K562 (cell line): ENCODE measurements around the gene PRPSAP1. TPM values are rescaled to one million over a fixed set of nuclear protein-coding genes. Genes with fewer than 3 reads are reported as not detected.
A peak's percentile ranks its signal among the peaks of the same experiment; 100 is the strongest.

Experiments used
- BCOR ChIP-seq: fragments of 450-650 bp; IDR thresholded peaks from 2 replicates; pipeline ENCODE4 v1.6.1; 2016
- CBX8 ChIP-seq: fragments of 200-600 bp; sonication (generic); IDR thresholded peaks from 2 replicates; pipeline ENCODE4 v1.6.1; 2012; ENCODE audit warnings: borderline replicate concordance, mixed run types, low read depth, mild to moderate bottlenecking, moderate library complexity, mixed read lengths, low read length, control low read depth, inconsistent platforms; ENCODE audit not compliant: poor library complexity, severe bottlenecking; ENCODE audit errors: extremely low read depth
- E4F1 ChIP-seq: fragments of 250-450 bp; sonication (Bioruptor Pico); IDR thresholded peaks from 2 replicates; pipeline ENCODE4 v1.5.0; 2021; ENCODE audit warnings: mild to moderate bottlenecking, borderline replicate concordance
- GATAD2B ChIP-seq: fragments of 450-650 bp; IDR thresholded peaks from 2 replicates; pipeline ENCODE4 v1.6.1; 2017; ENCODE audit warnings: mild to moderate bottlenecking, borderline replicate concordance
- GTF3C2 ChIP-seq: IDR thresholded peaks from 3 replicates; pipeline ENCODE4 v1.6.1; 2011; ENCODE audit warnings: borderline replicate concordance, mild to moderate bottlenecking, moderate library complexity; ENCODE audit not compliant: insufficient read length; ENCODE audit errors: extremely low read depth
- NCOA4 ChIP-seq: fragments of 450-650 bp; IDR thresholded peaks from 2 replicates; pipeline ENCODE4 v1.6.1; 2018; ENCODE audit warnings: mild to moderate bottlenecking; ENCODE audit not compliant: partially characterized antibody
- NCOA6 ChIP-seq: fragments of 450-650 bp; IDR thresholded peaks from 2 replicates; pipeline ENCODE4 v1.6.1; 2017; ENCODE audit warnings: mild to moderate bottlenecking
- NEUROD1 ChIP-seq: fragments of 150-350 bp; IDR thresholded peaks from 2 replicates; pipeline ENCODE4 v1.6.1; 2014; ENCODE audit warnings: borderline replicate concordance, low read length, low read depth; ENCODE audit not compliant: partially characterized antibody
- NR2C2 ChIP-seq, 2 experiments: fragments of 200-800 bp in 1 of 2; sonication (Bioruptor generic) in 1 of 2; sonication (generic) in 1 of 2; formaldehyde crosslinking in 1 of 2; IDR thresholded peaks; 2 replicates each; pipeline versions ENCODE4 v1.6.1 to v1.8.0; 2016 to 2022; ENCODE audit warnings: mild to moderate bottlenecking in 1 of 2, missing compliant biosample characterization in 1 of 2, missing genetic modification characterization in 1 of 2, missing genetic modification reagents in 1 of 2
- OTX1 ChIP-seq: fragments of 450-650 bp; formaldehyde crosslinking; IDR thresholded peaks from 2 replicates; pipeline ENCODE4 v1.4.0; 2022; ENCODE audit warnings: mild to moderate bottlenecking
- POLR2AphosphoS5 ChIP-seq: IDR thresholded peaks from 2 replicates; pipeline ENCODE4 v1.6.1; 2011; ENCODE audit warnings: mild to moderate bottlenecking, low read depth, low read length, moderate library complexity; ENCODE audit not compliant: control insufficient read depth, insufficient read depth
- UBTF ChIP-seq, 2 experiments: IDR thresholded peaks; 2 replicates each; pipeline ENCODE4 v1.6.1; 2012; ENCODE audit warnings: improper control_type of control experiment in 2 of 2, low read depth in 2 of 2, low read length in 2 of 2, borderline replicate concordance in 1 of 2
- USF2 ChIP-seq: sonication (generic); formaldehyde crosslinking; IDR thresholded peaks from 2 replicates; pipeline ENCODE4 v1.5.0; 2020; ENCODE audit warnings: missing genetic modification reagents
- WHSC1 ChIP-seq: IDR thresholded peaks from one replicate; pipeline ENCODE4 v1.6.1; 2012; ENCODE audit warnings: low read length, control low read depth, inconsistent platforms
- YY1 ChIP-seq, 3 experiments: IDR thresholded peaks; 2 replicates each; pipeline ENCODE4 v1.6.1; 2011; ENCODE audit warnings: low read length in 2 of 3, mild to moderate bottlenecking in 2 of 3, moderate library complexity in 2 of 3, borderline replicate concordance in 1 of 3, control low read depth in 1 of 3, low read depth in 1 of 3; ENCODE audit not compliant: insufficient read depth in 3 of 3, insufficient replicate concordance in 2 of 3, control insufficient read depth in 1 of 3, insufficient read length in 1 of 3; ENCODE audit errors: extremely low read depth in 1 of 3
- ZNF324 ChIP-seq: fragments of 250-450 bp; sonication (Bioruptor Pico); IDR thresholded peaks from 2 replicates; pipeline ENCODE4 v1.4.0; 2020; ENCODE audit warnings: mild to moderate bottlenecking
- polyA plus RNA-seq, 8 experiments: library from polyadenylated mRNA; depleted of rRNA in 4 of 8; stranded (reverse) in 5 of 8; unstranded in 3 of 8; fragments of >200 nt; fragmentation: Nextera tagmentation in 2 of 8; fragmentation: Illumina TruSeq in 1 of 8; extraction: Ambion mirVana in 2 of 8; extraction: Trizol in 1 of 8; gene quantifications; 2 replicates each; pipeline versions ENCODE4 v1.2.1 to v1.2.3, GENCODE V29; 2011 to 2014; ENCODE audit warnings: inconsistent platforms in 1 of 8, missing spikeins in 1 of 8
- total RNA-seq, 7 experiments: library from RNA; depleted of rRNA in 6 of 7; stranded (reverse); fragments of >200 nt in 6 of 7; fragmentation: Illumina TruSeq in 2 of 7; extraction: Trizol in 2 of 7; gene quantifications; 2 replicates each; pipeline versions ENCODE4 v1.2.1 to v1.2.3, GENCODE V29; 2011 to 2021; ENCODE audit warnings: low replicate concordance in 1 of 7

Gene PRPSAP1
- total and polyA plus RNA-seq, 9 of the 15 experiments (the other 6 are each of a cell fraction or from before 2014, with no cell fraction given), result 21.9 to 77.1 (median 40.8) TPM

GRCh38 chr17:76382803-76383545, 29.3 kb upstream of the PRPSAP1 start (continued):
- TF ChIP-seq GTF3C2 (no peak), YY1 (IDR thresholded peaks at IDR 0.05; ENCODE audit: borderline replicate concordance in 1 of 3, control insufficient read depth in 1 of 3, extremely low read depth in 1 of 3, insufficient read depth in 3 of 3, insufficient read length in 1 of 3, insufficient replicate concordance in 2 of 3, low read depth in 1 of 3, low read length in 2 of 3) (peak in 1 of 3 experiments; percentile 10), NCOA6 (no peak; the same call in 1 of the 2 replicates), POLR2AphosphoS5 (no peak), OTX1 (CRISPR knock-in tag) (no peak), NEUROD1 (no peak), NCOA4 (no peak), GATAD2B (0 out of 2 replicates have a peak, but pooled peaks have one; percentile 52), UBTF (IDR thresholded peaks at IDR 0.05; ENCODE audit: borderline replicate concordance in 1 of 2, low read depth in 2 of 2, low read length in 2 of 2) (peak in 1 of 2 experiments; percentile 76; a peak in 2 of 4 replicates), E4F1 (CRISPR knock-in tag) (no peak), CBX8 (no peak), BCOR (no peak; the same call in 1 of the 2 replicates), WHSC1 (no peak), NR2C2 (CRISPR knock-in tag; IDR thresholded peaks at IDR 0.05) (no peak), NR2C2 (tag; IDR thresholded peaks at IDR 0.05) (peak; percentile 36; the same call in 1 of the 2 replicates), USF2 (CRISPR knock-in tag) (no peak), ZNF324 (CRISPR knock-in tag) (no peak)
